HG02610 (cell line): ENCODE results near the gene MBP.

Experiments
- ATAC-seq: cut with Tn5 transposase; IDR thresholded peaks from one replicate; pipeline ENCODE4 v1.9.1; 2021; ENCODE audit warnings: mild to moderate bottlenecking, moderate library complexity; ENCODE audit not compliant: unreplicated experiment

Gene MBP

DNA sequence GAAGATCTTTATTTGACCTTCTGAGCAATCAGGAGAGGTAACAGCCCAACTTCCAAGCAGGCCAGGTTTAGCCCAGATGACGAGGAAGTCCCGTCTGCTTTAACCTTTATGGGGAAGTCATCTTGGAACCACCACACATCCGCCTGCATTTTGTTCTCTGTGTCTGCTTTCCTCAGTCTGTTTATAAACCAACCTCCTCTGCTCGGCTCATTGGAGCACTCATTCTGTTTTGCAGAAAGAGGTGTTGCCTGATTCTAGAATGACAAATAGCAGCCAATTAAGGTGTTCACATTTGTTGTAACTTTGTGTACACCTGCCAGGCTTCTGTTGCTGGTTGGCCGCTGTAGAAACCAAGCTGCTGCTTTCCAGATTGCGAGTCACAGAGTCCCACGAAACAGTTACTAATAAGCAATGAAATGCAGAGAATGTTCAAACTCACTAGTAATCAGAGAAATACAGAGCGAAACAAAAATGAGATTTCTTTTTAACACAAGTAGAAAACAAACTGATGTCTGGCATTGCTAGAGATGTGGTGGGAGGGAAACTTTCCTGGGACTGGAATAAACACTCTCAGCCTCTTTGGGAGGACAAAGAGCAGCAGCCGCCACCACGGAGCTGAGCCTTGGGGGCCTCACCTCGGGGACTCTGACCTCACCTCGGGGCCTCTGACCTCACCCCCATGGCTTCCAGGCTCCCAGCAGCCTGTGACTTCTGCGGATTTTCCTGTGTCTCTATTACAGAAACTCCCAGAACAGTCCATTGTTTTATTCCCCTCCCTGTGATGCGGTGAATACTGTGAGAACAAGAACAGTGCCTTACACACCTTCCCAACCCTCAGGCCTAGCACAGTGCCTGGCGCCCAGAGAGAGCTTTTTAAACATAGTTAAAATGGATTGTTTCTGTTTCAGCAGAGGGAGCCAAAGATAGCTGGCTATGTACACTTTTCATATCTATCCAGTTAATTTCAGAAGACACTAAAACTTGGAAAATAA is 64.0 kb downstream of the MBP start:
- ATAC-seq: peak; percentile 26

DNA sequence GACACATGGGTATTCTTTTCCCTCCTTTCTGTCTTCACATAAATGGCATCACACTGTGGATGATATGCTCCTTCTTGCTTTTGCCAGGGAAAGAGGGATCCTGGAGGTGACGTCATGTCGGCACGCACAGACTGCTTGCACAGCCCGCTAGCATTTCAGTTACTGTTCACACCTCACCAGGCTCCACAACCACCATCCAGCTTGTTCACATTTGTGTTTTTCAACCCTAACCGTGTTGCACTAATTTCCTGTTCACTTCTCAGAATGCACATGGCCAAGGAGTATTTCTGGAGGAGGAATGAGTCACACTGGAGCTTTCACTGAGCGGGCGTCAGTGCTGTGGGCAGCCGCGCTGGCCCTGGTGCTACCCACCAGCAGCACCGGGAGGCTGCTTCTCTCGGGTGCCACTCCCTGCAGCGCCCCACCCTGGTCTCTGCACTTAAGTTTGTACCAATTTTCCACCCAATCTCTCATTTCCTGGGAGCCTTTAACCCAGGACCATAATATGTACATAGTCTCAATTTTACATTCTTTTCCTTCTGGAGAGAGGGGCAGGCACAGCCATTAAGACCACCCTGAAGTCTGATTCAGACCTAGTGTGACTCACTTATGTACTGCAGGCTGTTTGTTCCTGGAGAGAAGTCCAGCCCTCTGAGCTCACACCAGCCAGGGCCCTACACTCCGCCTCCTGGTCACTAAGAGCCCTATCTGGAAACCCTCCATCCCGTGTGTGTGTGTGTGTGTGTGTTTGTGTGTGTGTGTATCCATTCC is 65.1 kb downstream of the MBP start:
- ATAC-seq: peak; percentile 27

DNA sequence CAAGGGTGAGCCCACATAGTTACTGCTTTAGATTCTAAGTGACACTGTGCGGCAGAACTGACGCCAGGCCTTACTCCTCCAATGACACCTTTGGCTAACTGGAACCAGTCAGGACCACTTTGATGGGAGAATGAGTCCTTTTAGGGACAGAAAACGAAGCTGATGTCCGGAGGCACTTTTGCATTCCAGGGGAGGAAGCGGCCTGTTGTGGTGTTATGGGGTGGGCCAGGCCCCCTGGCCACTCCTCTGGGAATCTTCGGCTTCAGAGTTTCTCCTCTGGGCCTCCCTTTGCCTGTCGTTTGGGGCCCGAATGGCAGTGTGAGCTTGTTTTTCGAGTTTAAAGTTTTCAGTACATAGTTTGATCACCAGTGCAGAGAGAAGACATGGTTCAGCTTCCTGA is 65.9 kb downstream of the MBP start:
- no peak for ATAC-seq

DNA sequence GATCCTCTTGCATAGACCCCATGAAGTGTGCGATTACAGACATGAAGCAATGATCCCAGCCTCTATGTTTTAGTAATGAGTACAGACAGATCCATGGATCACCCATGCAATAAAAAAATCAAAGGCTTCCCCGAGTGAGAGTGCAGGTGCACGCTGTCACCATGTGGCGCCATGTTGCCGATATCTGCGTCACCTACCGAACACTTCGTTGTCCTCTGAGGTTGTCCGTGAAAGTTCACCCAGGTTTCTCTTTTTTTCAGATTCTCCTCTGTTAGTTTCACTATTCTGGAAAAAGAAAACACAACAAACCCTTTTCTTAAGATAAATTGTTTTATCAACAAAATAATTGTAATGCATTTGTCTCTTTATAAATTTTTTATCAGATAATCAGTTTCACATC is 66.5 kb downstream of the MBP start:
- ATAC-seq: no peak

DNA sequence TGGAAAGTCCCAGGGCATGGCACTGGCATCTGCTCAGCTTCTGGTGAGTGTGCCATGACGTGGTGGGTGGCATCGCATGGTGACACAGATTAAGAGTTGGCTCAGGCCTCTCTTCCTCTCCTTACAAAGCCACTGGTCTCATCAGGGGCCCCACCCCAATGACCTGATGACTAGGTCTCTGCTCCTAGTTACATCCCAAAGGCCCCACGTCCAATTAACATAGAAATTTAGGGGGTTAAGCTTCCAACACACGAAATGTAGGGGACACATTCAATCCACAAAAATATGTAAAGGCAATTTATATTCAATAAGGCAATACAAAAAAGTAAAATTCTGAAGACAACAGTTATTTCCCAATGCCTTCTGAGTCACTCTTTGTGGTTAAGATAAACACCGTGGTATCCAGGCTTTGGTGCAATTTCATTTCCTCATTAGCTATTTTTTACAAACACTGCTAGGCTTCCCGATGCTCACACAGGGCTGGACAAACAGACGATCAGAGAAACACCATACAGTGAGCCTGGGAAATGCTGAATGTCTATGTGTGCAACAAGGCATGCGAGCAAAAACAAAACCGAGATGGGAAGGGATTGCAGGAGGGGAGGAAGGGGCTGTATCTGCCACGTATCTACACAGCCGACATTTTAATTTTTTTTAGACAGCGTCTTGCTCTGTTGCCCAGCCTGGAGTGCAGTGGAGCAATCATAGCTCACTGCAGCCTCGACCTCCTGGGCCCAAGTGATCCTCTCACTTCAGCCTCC is 67.2 kb downstream of the MBP start:
- peak; percentile 31 for ATAC-seq

DNA sequence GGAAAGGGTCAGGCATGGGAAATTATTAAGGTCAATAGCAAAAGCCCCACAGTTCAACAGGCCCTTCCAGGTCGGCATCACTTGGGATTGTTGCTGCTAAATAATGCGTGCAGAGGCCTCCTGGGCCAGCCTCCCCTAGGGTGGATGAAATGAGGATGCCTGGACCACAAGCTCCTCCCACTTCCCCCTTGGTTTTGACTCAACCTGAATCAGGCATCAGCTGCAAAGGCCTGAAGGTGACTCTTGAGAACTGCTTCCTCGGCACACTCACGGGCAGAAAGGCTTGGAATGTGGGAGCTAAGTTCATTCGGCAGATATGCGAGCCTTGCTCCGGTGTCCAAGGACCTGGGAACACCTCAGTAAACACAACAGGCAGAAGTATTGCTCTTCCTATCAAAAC is 69.3 kb downstream of the MBP start:
- ATAC-seq: peak; percentile 46

DNA sequence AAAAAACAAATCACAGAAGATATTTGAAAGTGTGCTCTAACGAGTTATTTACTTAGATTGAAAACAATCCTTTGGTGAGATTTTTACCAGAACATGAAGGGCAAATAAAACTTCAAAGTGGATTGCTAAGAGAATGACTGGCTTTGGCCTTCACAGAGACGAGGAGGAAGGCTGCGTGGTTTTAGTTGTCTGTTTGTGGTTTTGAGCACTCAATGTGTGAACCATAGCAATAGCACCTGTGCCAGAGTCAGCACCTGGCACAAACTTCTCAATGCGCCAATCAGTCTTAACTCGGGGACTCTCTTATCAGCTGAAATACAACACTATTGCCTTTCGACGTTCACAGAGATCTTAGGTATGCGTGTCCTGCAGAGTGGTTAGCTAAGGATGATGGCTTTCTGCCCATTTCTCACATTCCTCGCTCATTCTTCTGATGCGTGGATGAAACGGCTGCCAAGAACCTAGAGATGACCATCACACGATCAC is 70.0 kb downstream of the MBP start:
- ATAC-seq: peak; percentile 60

DNA sequence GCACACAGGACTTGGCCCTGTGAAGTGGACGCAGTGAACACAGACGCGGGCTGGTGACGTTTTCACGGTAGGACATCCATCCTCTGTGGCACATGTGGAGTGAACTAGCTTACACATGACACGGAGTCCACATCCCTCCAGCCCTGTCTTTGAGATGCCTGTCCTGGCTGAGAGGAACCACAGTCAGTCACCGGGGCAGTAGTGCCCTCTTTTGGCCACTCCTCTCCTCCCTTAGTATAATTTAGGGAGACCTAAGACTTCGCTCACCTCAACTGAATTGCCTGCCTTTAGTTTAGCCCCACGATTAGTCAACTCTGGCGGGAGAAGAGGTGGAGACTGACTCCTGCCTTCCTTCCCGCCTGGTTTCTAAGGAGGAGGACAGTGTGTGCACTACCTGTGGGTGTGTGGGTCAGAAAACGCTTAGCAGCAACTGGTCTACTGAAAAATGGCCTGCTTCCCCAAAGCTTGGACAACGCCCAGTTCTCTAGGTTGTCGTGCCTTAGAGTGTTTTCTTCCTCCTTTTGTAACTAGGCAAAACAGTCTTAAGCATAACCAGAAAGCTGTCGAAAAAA is 70.6 kb downstream of the MBP start:
- peak; percentile 39 for ATAC-seq

DNA sequence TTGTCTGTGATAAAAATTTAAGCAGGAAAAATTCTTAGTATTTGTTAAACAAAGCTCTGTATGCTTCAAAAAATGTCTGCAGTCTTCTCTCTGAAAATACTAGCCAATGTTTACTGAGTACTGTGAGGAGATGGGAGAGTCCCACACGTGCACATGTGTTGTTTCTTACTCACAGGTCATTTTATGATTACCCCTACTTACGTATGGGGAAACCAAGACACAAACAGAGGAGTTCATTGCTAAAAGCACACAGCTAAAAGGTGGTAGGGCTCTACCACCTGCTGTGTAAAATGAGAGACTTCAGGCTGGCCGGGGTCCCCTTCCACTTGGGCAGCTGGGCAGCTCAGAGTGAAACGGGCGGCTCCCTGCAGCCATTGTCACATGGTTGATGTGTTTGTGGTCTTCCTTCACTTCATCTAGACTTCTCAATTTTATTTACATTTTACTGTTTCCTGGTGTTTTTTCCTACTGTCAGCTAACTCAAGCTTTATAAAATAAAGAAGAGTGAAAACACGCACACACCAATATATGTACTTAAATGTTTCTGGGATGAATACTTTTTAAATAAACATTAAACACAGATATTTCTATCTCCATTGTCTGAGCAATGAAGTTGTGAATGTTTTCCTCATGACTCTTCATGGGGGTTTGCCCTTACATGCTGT is 71.2 kb downstream of the MBP start:
- no peak for ATAC-seq

DNA sequence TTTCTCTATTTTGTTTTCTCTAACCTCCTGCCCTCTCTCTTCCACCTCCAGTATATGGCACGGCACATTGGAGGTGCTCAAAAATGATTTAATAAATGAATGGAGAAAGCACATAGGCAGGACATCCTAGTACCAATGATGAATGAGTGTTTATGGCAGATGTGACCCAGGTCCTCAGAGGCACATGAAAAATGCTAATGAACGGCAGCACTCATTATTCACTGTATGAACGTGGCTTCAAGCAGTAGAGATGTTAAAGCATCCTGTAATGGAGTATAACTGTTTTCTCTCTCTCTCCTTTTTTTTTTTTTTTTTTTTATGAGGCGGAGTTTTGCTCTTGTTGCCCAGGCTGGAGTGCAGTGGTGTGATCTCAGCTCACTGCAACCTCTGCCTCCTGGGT is 72.4 kb downstream of the MBP start:
- ATAC-seq: no peak

DNA sequence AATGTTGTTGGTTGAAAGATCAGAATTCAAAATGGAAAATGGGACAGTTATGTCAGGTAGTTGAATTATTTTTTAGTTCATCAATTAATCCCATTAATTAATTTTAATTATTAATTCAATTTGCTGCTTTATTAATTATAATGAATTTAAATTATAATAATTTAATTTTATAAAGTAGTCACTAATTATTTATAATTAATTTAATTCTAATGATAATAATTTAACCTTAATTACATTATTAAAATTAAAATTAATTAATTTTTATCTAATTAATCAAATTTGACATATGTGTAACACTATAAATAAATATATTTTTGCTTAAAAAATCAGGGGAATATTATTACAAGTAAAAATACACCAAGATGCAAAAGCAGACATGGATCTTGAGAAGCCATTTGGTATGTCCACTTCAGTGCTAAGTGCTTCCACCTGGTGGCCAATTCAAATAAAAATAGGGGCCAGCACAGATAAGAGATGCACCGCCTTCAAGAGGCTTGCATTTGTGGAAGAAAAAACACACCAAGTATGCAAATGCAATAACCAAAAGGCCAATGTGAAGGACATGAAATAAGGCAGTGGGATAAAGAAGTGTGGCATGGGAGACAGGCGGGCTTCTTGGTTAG is 73.2 kb downstream of the MBP start:
- ATAC-seq: no peak

DNA sequence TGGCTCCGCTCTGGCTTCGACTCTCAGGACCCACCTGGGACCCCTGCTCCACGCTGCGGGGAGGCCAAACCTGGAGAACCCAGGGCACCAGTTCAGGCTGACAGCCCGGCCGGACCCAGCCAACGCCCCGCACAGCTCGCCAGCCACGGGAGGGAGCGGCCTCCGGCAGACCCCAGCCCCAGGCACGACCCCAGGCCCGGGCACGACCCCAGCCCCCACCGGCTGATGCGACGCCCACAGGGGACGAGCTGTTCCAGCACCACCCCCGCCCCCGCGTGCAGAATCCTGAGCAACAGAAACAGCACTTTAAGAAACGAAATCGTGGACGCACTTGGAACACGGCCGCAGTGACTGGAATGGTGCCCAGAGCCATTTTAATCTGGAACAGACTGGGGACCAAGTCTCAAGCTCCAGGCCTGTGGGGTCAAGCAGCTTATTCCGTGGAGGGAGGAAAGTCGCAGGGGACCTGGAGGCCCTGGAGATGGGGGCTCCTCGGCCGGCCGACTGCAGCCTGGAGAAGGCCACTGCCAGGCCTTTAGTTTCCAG is 74.2 kb downstream of the MBP start:
- no peak for ATAC-seq

DNA sequence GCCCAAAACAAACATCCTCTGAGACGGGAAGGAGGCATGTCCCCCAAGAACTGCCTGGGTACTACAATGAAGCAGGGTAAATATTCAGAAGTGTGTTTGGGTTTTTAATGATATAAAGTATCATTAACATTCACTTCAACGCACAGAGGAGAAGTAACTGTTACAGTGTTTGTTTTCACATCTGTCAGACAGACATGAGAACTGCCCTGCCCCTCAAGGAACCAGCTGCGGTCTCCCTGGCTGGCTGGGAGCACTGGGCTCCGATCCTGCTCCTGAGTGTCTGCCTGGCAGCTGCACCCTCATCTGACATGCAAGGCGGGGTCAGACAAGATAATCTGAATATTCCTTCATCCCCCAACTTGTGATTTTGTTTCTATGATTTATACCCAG is 75.6 kb downstream of the MBP start:
- ATAC-seq: no peak

DNA sequence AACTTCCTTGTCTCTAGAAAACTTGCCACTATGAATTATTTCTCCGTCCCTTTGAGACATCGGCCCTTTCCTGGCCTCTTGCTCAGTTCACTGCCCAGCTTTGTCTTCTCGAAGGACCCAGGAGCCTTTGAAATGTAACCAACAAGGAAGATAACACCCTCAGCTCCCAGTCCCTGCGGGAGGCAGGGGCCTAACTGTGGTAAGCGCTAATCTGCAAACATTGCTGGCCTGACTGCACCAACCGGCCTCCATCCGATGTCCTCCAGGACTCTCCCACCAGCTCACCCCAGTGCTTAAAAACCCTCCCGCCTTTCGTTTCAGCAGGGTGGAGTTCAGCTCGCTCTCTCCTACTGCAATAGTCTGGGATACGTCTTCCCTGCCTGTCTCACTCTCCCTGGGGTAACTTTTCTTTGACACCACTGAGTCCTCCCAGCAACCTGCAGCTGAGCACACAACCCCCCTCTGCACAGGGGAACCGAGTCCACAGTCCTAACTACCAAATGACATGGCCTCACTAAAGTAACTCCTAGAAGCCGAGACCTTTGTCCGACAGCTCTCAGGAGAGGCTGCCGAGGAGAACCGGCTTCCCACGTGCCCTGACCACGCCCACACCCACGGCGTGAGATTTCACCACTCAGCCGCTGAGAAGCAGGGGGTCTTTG is 76.1 kb downstream of the MBP start:
- ATAC-seq: no peak

DNA sequence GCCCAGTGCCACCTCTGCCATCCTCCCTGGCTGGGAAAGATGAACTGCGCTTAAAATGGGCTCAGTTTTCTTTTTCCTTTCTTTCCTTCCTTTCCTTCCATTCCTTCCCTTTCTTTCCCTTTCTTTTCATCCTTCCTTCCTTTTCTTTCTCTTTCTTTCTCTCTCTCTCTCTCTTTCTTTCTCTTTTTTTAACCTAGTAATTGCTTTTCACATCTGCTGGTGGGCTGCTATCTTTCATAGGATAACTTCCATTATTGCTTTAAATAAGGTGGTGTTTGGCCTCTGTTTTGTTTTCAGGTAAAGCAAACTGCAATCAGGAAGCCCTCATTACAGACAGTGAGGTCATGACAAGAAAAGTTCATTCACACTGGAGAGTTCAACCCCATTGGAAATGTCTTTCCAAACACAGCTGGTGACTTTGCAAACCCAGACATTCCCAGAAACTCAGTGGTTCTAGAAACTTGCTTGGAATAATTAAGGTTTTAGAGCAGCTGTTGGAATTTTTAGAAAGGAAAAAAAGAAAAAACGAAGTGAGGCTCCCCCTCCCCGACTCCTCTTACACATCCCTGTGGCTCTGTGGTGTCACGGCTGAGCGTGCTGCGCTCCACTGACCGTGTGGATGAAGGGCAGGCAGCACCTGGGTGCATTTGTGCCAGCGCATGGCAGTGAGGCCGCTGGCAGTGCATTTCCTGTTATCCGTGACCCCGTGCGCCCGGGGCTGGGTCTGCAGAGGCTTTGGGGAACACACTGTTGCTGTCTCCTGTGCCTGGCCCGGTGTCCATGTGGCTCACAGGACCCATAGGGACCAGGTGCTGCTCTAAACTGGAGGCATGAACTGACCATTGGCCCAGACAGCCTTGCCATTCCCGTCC is 76.9 kb downstream of the MBP start:
- peak; percentile 19 for ATAC-seq

DNA sequence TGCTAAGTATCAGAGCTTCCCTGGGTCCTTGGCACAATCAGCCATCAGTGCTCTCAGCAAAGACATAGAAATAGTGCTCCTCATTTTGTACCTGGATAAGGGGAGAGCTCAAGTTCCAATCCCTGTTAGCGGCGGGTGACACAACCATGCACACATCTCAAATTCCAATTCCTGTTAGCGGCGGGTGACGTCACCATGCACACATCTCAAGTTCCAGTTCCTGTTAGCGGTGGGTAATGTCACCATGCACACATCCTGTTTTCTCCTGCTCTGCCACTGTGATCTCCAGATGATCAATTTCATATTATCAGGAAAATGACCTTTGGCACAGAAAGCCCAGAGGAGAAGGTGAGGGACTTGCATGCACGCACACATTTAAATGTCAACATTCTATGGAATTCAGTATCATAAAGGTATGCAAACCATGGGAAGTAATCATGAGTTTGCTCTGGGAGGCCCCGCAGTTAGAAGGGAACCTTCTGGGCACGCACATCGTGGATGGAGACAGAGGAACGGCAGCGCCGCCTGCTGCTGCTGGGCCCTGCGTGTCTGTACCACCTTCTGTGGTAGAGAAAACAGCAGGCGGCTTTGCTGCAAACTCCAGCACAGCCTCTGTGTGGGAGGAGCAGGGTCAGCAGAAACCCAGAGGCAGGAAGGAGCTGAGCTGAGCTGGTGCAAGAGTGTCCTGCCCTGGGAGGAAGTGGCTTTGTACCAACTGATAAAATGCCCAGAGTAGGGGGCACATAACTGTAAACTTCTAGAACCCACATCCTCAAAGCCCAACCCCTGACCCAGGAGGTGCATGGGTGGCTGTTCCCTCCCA is 77.8 kb downstream of the MBP start:
- peak; percentile 78 for ATAC-seq

DNA sequence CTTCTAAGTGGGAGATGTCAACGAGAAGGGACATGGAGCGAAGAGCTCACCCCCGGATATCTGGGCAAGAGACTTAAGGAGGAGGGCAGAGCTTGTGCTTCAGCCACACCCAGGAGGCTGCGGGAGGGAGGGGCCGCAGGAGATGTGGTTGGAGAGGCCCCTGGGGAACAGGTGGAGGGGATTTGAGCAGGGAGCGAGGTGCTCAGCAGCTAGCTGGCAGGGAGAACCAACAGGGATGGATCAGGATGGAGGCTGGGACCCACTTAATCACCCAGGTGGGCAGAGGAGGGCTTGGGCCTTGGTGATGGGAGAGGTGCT is 78.3 kb downstream of the MBP start:
- no peak for ATAC-seq
